Measurements from ENCODE around the gene APOC3.
"Not testable (repeated sequence)": the region's sequence is repeated elsewhere in the genome, so short reads cannot be mapped to it uniquely, and the experiment has no call there.

Gene APOC3

GRCh38 chr11:116831790-116832349, 2.2 kb downstream of the APOC3 start:
- no peak for DNase-seq (ENCODE audit: low spot score)

DNA sequence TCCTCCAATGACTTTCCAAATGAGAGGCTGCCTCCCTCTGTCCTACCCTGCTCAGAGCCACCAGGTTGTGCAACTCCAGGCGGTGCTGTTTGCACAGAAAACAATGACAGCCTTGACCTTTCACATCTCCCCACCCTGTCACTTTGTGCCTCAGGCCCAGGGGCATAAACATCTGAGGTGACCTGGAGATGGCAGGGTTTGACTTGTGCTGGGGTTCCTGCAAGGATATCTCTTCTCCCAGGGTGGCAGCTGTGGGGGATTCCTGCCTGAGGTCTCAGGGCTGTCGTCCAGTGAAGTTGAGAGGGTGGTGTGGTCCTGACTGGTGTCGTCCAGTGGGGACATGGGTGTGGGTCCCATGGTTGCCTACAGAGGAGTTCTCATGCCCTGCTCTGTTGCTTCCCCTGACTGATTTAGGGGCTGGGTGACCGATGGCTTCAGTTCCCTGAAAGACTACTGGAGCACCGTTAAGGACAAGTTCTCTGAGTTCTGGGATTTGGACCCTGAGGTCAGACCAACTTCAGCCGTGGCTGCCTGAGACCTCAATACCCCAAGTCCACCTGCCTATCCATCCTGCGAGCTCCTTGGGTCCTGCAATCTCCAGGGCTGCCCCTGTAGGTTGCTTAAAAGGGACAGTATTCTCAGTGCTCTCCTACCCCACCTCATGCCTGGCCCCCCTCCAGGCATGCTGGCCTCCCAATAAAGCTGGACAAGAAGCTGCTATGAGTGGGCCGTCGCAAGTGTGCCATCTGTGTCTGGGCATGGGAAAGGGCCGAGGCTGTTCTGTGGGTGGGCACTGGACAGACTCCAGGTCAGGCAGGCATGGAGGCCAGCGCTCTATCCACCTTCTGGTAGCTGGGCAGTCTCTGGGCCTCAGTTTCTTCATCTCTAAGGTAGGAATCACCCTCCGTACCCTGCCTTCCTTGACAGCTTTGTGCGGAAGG, 2.9 kb downstream of the APOC3 start:
- no peak for DNase-seq (ENCODE audit: low spot score)

GRCh38 chr11:116833491-116833815, 3.7 kb downstream of the APOC3 start:
- DNase-seq (ENCODE audit: low spot score) = no peak

DNA sequence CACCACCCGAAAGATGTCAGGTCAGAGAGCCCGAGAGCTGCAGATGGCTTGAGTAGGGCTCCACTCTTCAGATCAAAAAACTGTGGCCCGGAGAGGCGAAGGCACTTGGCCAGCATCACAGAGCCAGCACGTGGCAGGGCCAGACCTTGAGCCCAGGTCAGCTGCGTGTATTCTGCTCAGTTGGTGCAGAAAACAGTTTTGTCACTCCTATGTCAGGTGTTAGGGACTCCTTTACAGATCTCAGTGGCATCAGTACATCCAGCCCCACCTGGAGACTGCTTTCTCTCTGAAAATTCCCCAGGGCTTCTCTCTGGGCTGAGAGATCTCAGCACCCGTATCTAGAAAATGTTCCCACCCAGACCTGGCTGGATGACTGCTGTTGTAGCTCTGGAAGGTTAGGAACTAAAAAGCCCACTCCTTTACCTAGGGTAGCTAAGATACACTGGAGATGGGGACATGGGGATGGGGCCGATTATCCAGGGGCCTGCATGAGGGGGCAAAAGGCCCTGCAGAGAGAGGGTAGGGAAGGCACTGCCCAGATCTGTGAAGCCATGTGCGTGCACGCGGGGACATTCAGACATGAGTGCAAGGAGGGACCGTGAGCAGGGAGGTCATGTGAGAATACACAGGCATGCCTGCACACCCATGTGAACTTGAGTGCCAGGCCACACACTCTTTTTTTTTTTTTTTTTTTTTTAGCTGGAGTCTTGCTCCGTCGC, 4.3 kb downstream of the APOC3 start:
- DNase-seq (ENCODE audit: low spot score) = no peak

DNA sequence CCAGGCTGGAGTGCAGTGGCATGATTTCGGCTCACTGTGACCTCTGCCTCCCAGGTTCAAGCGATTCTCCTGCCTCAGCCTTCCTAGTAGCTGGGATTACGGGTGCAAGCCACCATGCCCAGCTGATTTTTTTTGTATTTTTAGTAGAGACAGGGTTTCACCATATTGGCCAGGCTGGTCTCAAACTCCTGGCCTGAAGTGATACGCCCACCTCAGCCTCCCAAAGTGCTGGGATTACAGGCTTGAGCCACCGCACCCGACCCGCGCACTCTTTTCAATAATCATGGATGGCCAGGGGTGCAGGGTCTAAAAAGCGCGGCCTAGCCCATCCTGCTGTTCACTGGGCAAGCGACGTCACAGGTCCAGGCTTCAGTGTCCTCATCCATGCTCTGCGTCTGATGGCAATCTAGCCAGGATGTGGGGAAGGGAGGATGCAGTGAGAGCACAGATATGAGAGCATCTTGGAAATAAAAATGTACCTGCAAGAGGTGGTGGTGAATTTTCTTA, 4.9 kb downstream of the APOC3 start:
- not testable (repeated sequence) for DNase-seq (ENCODE audit: low spot score)

DNA sequence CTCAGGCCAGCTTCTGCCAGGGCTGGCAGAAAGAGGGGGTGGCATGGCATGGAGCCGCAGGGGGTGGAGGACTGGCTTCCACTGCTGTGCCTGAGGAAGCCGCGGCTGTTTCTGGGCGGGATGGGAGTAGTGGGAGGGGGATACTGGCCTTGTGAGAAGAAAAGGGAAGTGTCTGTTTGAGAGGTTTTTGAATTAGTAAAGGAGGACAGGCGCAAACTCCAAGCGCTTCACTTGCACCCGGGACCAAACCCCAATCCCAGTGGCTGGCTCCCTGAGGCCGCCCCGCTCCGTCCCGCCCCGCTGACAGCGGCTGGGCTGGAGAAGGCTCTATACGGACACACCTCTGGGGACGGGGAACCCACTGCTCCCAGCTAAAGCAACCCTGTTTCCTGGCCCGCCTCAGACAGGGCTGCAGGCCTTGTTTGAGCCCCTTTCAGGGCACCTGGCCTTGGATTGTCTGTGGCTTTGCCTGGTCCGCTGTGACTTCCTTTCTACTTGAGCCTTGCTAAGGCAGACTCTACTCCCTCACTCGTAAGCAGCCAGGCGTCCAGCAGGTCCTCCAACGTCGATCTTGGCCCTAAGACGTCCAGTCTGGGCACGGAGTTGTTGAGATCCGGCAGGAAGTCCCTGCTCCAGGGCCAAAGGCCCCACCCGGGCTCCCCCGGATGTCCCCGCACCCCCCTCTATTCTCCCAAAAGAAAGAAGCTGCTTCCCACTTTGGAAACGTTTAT, 5.5 kb downstream of the APOC3 start:
- no peak for DNase-seq (ENCODE audit: low spot score)

DNA sequence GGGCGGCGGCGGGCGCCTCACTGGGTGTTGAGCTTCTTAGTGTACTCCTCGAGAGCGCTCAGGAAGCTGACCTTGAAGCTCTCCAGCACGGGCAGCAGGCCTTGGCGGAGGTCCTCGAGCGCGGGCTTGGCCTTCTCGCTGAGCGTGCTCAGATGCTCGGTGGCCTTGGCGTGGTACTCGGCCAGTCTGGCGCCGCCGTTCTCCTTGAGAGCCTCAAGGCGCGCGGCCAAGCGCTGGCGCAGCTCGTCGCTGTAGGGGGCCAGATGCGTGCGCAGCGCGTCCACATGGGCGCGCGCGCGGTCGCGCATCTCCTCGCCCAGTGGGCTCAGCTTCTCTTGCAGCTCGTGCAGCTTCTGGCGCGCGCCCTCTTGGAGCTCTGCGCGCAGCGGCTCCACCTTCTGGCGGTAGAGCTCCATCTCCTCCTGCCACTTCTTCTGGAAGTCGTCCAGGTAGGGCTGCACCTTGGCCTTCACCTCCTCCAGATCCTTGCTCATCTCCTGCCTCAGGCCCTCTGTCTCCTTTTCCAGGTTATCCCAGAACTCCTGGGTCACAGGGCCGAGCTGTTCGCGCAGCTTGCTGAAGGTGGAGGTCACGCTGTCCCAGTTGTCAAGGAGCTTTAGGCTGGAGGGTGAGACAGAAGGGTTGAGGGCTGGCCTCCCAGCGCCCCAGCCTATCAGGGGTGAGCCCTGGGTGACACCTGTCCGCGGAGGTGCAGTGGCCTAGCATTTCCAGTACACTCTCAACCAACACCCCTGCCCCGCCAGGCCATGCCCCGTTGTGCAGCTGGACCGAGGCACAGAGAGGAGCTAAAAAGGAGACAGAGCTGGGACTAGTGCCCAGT, 6.3 kb downstream of the APOC3 start:
- peak; percentile 92 for DNase-seq (ENCODE audit: low spot score)

GRCh38 chr11:116836632-116836991, 6.9 kb downstream of the APOC3 start:
- DNase-seq (ENCODE audit: low spot score) = no peak

DNA sequence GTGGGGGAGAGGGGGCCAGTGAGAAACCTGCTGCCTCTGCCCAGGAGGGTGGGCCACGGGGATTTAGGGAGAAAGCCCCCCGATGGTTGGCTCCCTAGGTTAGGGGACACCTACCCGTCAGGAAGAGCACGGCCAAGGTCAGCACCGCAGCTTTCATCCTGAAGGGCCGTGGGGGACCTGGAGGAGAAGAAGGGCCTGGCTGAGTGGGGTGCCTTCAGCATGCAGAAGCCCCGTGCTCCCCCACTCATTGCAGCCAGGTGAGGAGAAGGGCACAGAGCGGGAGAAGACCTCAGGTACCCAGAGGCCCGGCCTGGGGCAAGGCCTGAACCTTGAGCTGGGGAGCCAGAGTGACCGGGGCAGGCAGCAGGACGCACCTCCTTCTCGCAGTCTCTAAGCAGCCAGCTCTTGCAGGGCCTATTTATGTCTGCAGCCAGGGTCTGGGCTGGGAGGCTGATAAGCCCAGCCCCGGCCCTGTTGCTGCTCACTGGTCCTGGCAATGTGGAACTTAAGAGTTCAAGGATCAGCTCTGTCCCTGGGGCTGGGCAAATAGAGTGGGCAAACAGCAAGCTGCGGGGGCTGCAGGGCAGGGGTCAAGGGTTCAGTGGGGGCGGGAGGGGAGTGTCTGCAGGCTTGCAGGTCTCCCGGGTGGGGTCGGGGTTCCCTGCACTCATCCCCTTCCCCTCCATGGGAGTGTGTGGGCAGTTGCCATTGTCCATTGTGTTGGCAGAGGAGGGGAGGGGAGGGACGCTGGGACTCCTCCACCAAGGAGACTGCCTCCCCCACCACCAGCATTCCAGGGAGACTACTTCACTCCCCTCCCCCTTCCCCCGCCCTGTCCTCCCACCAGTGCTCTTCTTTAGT, 7.8 kb downstream of the APOC3 start, which contains the start of gene APOA1:
TSS of gene APOA1 (minus strand) at position 392 of the 861 bp plus-strand sequence. CDS start at position 157, 235 bp downstream.
- no peak for DNase-seq (ENCODE audit: low spot score)

DNA sequence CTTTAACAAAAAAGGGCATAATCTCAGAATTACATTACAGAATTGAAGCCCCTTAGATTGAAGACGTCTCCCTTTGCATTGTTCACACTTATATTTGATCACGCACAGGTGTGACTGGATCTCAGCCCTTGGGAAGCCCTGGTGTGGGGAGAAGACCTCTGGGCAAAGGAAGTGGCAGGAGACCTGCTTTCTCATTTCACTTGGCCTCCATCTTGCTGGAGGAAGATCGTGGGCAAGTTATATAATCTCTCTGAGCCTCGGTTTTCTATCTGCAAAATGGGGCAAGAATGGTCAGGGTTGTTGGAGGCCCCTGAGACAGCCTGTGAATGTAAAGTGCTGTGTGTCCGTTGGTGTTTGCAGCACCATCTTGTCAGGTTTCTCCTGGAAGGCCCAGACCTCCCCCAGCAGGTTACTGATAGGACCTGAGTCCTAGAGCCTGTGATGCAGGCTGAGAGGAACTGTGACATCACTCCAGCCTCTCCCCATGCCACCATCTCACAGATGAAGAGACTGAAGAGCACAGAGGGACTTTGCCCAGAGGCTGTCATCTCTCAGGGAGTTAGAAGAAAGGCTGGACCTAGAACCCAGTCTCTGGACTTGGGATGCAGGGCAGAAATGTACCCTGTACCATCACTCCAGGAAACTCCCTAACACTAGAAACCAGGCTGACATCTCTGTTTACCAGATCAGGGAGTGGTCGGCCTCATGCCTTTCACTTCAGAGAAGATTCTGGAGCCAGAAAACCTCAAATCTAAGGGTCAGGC, 8.8 kb downstream of the APOC3 start:
- no peak for DNase-seq (ENCODE audit: low spot score)

- DNase-seq (ENCODE audit: low spot score) = no peak
These were observed 10.6 kb downstream of the APOC3 start for GRCh38 chr11:116840224-116840745.

- DNase-seq (ENCODE audit: low spot score) = no peak
These were observed 11.1 kb downstream of the APOC3 start for GRCh38 chr11:116840746-116841296.

DNA sequence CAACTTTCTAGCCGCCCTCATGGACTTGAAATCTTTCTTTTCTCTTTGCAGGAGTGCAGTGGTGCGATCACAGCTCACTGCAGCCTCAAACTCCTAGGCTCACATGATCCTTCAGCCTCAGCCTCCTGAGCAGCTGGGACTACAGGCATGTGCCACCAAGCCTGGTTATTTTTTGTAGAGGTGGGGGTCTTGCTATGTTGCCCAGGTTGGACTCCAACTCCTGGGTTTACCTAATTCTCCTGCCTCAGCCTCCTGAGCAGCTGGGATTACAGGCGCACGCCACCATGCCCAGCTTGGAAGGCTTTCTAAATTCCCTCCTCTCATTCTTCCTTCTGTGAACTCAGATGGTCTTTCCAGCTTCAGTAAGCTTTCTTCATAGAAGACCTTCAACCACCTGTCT, 12.4 kb downstream of the APOC3 start:
- no peak for DNase-seq (ENCODE audit: low spot score)

- DNase-seq (ENCODE audit: low spot score) = no peak
These were observed 13.2 kb downstream of the APOC3 start for GRCh38 chr11:116842909-116843308.

- no peak for DNase-seq (ENCODE audit: low spot score)
These were observed 14.0 kb downstream of the APOC3 start for GRCh38 chr11:116843661-116844060.

DNA sequence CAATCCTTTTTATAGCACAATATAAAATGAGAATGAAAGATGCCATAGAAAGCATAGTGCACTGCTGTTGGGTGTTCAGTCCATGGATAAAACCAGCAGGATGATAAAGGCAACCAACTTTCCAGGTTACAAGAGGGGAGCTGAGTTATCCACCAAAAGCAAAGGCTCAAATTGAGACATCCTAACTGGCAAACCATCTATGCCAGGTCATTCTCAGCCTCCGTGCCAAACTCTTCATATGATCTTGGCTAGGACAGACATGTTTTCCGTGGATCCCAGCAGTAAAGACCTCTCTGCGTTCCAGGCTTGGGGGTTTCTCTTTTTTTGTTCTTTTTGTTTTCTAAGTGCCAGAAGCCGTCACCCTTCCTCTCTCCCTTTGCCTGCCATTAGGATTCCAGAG, 15.0 kb downstream of the APOC3 start:
- DNase-seq (ENCODE audit: low spot score) = no peak

DNA sequence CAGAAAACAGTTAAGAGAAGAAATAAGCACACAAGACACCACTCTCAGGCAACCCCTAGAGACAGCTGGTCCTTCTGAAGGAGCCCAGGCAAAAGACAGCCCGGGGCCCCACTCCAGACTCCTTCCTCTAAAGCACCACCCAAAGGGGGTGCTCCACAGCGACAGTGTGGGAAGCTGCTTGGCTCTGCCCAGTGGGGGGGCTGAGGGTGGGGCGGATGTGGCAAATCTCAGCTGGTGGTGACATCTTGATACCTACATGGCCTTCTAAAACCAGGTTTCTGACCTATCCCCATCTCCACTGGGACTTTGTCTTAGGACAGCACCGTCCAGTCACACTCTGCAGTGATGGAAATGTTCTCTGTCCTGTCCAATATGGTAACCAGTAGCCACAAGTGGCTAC, 17.9 kb downstream of the APOC3 start:
- DNase-seq (ENCODE audit: low spot score) = no peak

DNA sequence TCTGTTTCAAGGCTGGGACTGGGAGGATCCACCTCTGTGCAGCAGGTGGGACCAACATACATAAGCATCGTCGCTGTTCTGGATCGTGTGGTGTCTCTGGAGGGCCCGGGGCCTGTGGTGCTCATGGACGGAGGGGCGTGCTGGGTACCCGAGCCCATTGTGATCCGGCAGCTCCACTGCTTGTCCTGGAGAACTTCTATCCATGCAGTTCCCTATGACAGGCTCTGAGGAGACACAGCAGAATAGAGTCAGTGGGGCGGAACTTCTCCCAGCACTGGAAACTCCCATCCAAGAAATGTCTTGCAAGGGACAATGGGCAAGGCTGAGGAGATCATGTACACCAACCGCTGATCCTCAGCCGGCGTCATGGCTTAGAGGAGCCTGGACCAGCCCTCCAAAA, 19.4 kb downstream of the APOC3 start:
- no peak for DNase-seq (ENCODE audit: low spot score)

DNA sequence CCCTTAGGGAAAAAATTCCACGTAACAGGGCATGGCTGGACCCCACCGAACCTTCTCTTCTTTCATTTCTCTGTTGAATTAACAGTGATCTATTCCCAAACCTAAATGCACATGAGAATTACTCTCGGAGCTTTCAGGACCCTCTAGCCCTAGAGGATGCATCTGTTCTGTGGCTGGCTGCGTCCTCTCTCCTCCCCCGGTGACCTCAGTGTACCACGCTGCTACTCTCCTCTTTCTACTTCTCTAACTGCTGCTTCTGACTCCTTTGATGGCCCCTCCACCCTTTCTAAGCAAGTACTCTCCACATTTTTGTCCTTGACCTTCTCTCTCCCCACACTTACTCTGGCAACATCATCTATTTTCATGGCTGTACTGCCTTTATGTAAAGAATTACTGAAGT, 19.8 kb downstream of the APOC3 start:
- DNase-seq (ENCODE audit: low spot score) = no peak
